ENCODE measurements around the gene DGCR2.

DNA sequence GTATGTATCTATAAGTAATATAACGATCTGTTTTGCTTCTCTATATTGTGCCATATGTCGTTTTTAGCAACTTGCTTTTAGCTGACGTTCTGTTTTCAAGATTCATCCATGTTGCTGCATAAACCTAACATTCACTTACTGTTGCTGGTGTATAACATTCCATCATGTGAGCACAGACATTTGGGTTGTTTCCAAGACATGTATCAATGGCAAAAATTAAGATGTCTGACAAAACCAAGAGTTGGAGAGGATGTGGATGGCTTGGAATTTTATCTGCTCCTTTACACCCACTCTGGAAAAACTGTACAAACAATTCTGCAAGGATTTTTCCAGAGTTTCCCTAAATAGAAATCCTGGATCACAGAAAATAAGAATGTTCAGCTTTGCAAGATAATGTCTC, 40.9 kb downstream of the DGCR2 start:
- no peak for TF ChIP-seq POLR2A (IDR thresholded peaks at IDR 0.05)
- TF ChIP-seq, protein P1, sequence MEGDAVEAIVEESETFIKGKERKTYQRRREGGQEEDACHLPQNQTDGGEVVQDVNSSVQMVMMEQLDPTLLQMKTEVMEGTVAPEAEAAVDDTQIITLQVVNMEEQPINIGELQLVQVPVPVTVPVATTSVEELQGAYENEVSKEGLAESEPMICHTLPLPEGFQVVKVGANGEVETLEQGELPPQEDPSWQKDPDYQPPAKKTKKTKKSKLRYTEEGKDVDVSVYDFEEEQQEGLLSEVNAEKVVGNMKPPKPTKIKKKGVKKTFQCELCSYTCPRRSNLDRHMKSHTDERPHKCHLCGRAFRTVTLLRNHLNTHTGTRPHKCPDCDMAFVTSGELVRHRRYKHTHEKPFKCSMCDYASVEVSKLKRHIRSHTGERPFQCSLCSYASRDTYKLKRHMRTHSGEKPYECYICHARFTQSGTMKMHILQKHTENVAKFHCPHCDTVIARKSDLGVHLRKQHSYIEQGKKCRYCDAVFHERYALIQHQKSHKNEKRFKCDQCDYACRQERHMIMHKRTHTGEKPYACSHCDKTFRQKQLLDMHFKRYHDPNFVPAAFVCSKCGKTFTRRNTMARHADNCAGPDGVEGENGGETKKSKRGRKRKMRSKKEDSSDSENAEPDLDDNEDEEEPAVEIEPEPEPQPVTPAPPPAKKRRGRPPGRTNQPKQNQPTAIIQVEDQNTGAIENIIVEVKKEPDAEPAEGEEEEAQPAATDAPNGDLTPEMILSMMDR (IDR thresholded peaks at IDR 0.05): no peak

All from heart left ventricle (tissue), 13 donors.